CD4-positive, alpha-beta T cell treated with Interleukin-4 for 1 hour (primary cell): ENCODE results near the gene FBRSL1.
"Not testable (repeated sequence)": the region's sequence is repeated elsewhere in the genome, so short reads cannot be mapped to it uniquely, and the experiment has no call there.

ENCODE experiments used
- DNase-seq, 2 donors: peaks; one replicate each; pipeline ENCODE4 v3.0.0-alpha.2; 2020 to 2022

FBRSL1 gene

GRCh38 chr12:132489602-132490266, at the start of gene FBRSL1:
Gene FBRSL1, plus strand, starts transcription at chr12:132490151.
- DNase-seq = peak; percentile 93 to 94

- not testable (repeated sequence) for DNase-seq
Observed at GRCh38 chr12:132440420-132440819, 49.5 kb upstream of the FBRSL1 start.

- DNase-seq = no peak
Observed at GRCh38 chr12:132441871-132442863, 47.8 kb upstream of the FBRSL1 start.

- no peak for DNase-seq
Observed at GRCh38 chr12:132443091-132443490, 46.9 kb upstream of the FBRSL1 start.

DNA sequence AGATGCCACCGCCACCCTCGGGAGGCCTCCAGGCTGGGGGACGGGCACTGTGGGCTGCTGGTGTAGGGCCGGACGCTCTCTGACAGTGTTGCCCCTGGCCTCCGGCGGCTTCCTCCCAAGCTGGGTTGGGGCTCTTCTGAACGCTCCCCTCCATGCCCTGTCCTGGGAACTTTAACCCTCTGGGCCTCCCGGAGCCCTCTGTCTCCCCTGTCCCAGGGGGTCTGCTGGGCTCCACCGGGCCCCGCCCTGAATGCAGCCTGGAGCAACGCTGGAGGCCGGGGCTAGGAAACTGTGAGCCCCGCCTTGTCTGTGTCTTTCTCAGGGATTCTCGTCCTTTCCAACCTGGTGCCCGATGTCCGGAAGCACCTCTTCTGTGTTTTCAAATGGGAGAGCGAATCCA, 45.7 kb upstream of the FBRSL1 start:
- no peak for DNase-seq

GRCh38 chr12:132444957-132445883, 44.7 kb upstream of the FBRSL1 start:
- peak; percentile 87 to 91 for DNase-seq

DNA sequence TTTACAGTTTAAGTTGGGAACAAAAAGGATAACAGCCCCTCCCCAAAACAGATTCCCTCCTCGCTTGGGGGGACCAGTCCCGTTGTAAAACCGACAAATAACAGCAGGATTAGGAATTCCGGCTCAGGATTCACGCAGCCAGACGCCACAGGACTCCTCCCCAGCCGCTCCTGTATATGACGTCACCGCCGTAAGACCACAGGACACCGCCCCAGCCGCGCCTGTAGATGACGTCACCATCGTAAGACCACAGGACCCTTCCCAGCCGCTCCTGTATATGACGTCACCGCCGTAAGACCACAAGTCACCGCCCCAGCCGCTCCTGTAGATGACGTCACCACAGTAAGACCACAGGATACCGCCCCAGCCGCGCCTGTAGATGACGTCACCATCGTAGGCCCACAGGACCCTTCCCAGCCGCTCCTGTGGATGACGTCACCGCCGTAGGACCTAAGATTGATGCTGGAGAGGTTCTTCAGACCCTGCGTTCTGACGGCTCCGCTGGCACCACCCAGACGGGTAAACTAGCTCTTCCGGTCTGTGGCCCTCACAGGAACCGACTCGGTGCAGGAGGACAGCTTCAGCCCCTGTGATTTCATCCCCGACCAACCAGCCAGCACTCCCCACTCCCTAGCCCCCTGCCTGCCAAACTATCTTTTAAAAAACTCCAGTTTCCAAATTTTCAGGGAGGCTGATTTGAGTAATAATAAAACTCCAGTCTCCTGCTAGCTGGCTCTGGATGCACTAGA, 43.9 kb upstream of the FBRSL1 start:
- peak; percentile 86 to 92 for DNase-seq

GRCh38 chr12:132446633-132447326, 43.2 kb upstream of the FBRSL1 start:
- DNase-seq = no peak

- no peak for DNase-seq
Observed at GRCh38 chr12:132447327-132447720, 42.6 kb upstream of the FBRSL1 start.

- DNase-seq = no peak
Observed at GRCh38 chr12:132447731-132448462, 42.1 kb upstream of the FBRSL1 start.

DNA sequence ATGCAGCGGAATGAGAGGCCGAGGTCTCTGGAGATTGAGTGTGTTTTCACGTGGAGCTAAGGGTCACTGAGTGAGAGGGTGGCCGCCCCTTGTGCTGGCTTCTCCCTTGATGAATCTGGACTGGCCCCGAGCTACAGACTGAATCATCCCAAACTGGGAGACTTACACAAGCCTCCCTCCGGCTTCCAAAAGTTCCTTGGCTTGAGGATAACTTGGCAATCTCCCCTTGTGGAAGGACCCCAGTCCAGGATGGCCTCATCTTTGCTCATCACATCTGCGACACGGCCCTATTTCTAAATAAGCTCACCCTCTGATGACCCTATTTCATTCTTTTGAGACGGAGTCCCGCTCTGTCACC, 41.5 kb upstream of the FBRSL1 start:
- DNase-seq = no peak

GRCh38 chr12:132449565-132450417, 40.2 kb upstream of the FBRSL1 start:
- DNase-seq = peak; percentile 26 to 65

DNA sequence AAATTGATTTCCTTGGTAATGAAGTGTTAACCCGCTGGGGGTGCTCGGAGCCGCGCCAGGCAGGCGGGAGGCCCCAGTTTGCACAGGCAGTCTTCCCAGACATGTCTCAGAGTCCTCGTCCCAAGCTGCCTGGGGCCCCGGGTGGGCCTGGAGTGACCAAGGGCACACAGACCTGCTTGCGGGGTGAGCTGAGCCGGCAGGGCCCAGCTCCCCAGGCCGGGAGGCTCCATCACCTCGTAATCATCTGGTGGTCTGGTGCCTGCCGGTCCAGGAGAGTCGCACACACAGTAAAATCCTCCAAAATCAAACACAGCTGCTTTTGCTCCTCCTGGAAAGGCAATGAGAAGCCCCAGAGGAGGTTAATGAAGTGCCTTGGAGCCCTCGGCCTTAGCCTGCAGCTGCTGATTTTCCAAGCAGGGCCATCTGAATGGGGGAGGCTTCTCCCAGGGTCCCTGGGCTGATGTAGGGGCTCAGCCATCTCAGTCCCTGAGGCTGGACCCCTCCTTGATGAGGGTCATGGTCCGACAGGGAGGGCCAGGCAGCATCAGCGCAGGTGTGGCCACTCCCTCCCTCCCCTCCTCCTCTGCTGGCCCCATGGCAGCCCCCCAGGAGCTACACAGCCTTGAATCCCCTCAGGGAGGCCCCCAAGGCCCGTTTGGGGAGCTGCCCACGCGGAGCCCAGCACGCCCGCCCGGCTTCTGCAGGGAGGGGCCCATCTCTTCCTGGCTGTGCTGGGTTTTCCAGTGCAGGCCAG, 39.4 kb upstream of the FBRSL1 start:
- no peak for DNase-seq

DNA sequence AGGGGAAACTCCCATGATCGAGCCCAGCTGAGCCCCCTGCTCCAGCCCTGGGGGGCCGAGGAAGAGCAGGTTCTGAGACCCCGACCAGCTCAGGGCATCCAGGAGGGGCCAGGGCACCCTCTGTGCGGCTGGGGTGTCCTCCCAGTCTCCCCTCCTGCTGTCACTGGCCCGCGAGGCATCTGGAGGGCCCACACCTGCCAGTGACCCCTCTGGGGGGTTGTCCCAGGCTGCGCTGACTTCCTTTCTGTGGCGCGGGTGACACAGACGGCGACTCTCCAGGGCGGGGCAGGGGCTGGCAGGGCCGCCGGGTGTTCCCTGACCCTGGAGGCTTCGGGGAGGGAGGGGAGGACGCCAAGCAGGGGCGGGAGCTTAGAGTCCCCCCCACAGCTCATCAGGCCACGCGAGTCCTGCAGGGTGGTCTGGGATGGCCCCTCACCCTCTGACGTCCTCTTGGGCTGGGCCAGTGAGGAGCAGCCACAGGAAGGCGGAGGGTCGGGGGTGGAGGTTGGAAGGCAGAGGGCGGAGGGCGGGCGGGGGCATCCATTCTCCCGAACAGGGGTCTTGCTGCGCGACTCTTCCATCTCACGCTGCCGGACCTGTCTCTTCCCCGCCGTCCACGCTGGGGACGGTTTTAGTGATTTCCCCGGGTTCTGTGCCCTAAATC, 38.6 kb upstream of the FBRSL1 start:
- peak in 1 of 2 donors; percentile 51 for DNase-seq

- DNase-seq = no peak
Observed at GRCh38 chr12:132451836-132452195, 38.1 kb upstream of the FBRSL1 start.

DNA sequence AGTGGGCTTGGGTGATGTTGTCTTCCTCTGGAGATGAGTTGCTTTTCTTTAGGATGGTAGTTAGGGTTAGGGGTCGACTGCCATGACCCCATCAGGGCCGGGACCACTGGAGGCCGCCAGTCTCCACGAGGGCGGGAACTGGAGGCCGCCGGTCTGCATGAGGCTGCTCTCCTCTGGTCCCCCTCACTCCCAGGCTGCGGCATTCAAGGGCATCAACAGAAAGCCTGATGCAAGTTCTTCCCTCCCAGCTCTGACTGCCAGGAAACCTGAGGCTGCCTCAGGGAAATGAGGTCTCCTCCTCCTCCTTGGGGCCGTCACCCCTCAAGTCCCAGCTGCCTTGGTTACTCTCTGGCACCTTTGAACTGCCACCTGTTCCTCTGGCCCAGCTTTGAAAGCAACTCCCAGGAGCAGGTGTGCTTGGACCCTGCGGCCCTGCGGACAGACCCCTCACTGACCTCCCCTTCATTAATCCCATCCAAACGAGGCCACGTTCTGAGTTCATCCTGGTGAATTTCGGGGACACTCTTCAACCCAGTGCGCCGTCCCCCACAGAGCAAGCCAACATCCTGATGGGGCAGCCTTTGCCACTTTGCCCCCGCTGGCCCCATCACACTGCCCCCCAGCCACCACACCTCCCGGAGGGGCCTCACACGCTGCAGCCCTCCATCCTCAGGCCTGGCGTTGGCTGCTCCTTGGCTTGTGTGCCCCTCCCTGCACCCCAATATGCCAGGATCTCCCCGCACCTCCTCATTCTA, 37.2 kb upstream of the FBRSL1 start:
- no peak for DNase-seq

- no peak for DNase-seq
Observed at GRCh38 chr12:132453361-132454192, 36.4 kb upstream of the FBRSL1 start.
